GM23248 (cell line): ENCODE data around the gene CD109.

ENCODE experiments used
- EZH2 ChIP-seq: fragments of 200-600 bp; sonication (generic); IDR thresholded peaks from 2 replicates; pipeline ENCODE4 v1.6.1; 2018; ENCODE audit warnings: antibody characterized with exemption, mild to moderate bottlenecking; ENCODE audit not compliant: insufficient read depth, poor library complexity, severe bottlenecking
- EZH2phosphoT487 ChIP-seq: fragments of 200-600 bp; sonication (generic); IDR thresholded peaks from 2 replicates; pipeline ENCODE4 v1.6.1; 2018; ENCODE audit warnings: antibody characterized with exemption, moderate library complexity, mild to moderate bottlenecking, low read depth; ENCODE audit not compliant: insufficient read depth

GRCh38 chr6:73742433-73742832 is 46.4 kb downstream of the CD109 start:
- TF ChIP-seq EZH2phosphoT487 (no peak), EZH2 (no peak)
